SK-N-SH (cell line): ENCODE results near the gene GCN1. TPM values are rescaled to one million over a fixed set of nuclear protein-coding genes. Genes with fewer than 3 reads are reported as not detected.
"Not testable (repeated sequence)": the region's sequence is repeated elsewhere in the genome, so short reads cannot be mapped to it uniquely, and the experiment has no call there.

Experiments used
- CTCF ChIA-PET: fragments of 300-600, 350-600 bp; formaldehyde crosslinking; extraction: SDS; loops from one replicate; lab custom pipeline; 2021; lab: Yijun Ruan, JAX
- POLR2A ChIA-PET: fragments of 350-600 bp; sonication (Branson Sonifier 250); formaldehyde crosslinking; extraction: SDS; loops from one replicate; lab custom pipeline; 2020; ENCODE audit warnings: antibody characterized with exemption, inconsistent platforms; lab: Yijun Ruan, JAX
- DNase-seq: peaks from one replicate; pipeline ENCODE4 v3.0.0; 2012
- H2AFZ ChIP-seq: fragments of 200-600 bp; sonication (generic); 2 replicates; pipeline ENCODE4 v1.8.1; 2016; ENCODE audit warnings: antibody characterized with exemption, mild to moderate bottlenecking, low read depth
- H3F3A ChIP-seq: fragments of 200-600 bp; sonication (generic); replicated peaks from 2 replicates; pipeline ENCODE3; 2016; ENCODE audit warnings: antibody characterized with exemption, mild to moderate bottlenecking; ENCODE audit not compliant: insufficient read depth
- H3K27ac ChIP-seq, 2 experiments: fragments of 200-500 bp in 1 of 2; fragments of 200-600 bp in 1 of 2; sonication (Bioruptor generic) in 1 of 2; sonication (generic), shearing (Covaris generic) in 1 of 2; 2 replicates each; pipeline versions ENCODE4 v1.5.1 to v1.6.1; 2014 to 2016; ENCODE audit warnings: low read depth in 2 of 2, inconsistent platforms in 1 of 2, low read length in 1 of 2, mild to moderate bottlenecking in 1 of 2, mixed read lengths in 1 of 2
- H3K27me3 ChIP-seq: fragments of 200-600 bp; sonication (generic), shearing (Covaris generic); 2 replicates; pipeline ENCODE4 v1.6.1; 2016; ENCODE audit warnings: mixed run types; ENCODE audit not compliant: insufficient read depth
- H3K36me3 ChIP-seq, 2 experiments: fragments of 200-500 bp in 1 of 2; fragments of 200-600 bp in 1 of 2; sonication (Bioruptor generic) in 1 of 2; sonication (generic) in 1 of 2; replicated peaks in 1 of 2; 2 replicates each; pipeline versions ENCODE3 to v1.5.1; 2014 to 2016; ENCODE audit warnings: low read length in 1 of 2, mild to moderate bottlenecking in 1 of 2; ENCODE audit not compliant: insufficient read depth in 2 of 2, control insufficient read depth in 1 of 2
- H3K4me1 ChIP-seq, 2 experiments: fragments of 200-500 bp in 1 of 2; fragments of 200-600 bp in 1 of 2; sonication (Bioruptor generic) in 1 of 2; sonication (generic), shearing (Covaris generic) in 1 of 2; 2 replicates each; pipeline versions ENCODE4 v1.5.1 to v1.6.1; 2014 to 2016; ENCODE audit warnings: low read depth in 1 of 2, low read length in 1 of 2, mixed run types in 1 of 2; ENCODE audit not compliant: insufficient read depth in 2 of 2, control insufficient read depth in 1 of 2
- H3K4me2 ChIP-seq: fragments of 200-600 bp; sonication (generic), shearing (Covaris generic); 2 replicates; pipeline ENCODE4 v1.6.1; 2017; ENCODE audit warnings: mixed run types
- H3K4me3 ChIP-seq, 2 experiments: fragments of 200-500 bp in 1 of 2; fragments of 200-600 bp in 1 of 2; sonication (Bioruptor generic) in 1 of 2; sonication (generic), shearing (Covaris generic) in 1 of 2; 2 replicates each; pipeline versions ENCODE4 v1.5.1 to v1.8.1; 2014 to 2016; ENCODE audit warnings: low read depth in 2 of 2, inconsistent platforms in 1 of 2, low read length in 1 of 2, mild to moderate bottlenecking in 1 of 2, mixed read lengths in 1 of 2, moderate library complexity in 1 of 2
- H3K79me2 ChIP-seq: fragments of 200-600 bp; sonication (generic); 2 replicates; pipeline ENCODE4 v1.8.1; 2017; ENCODE audit warnings: mild to moderate bottlenecking; ENCODE audit not compliant: insufficient read depth
- H3K9ac ChIP-seq: fragments of 200-600 bp; sonication (generic); 2 replicates; pipeline ENCODE4 v1.6.1; 2017; ENCODE audit warnings: mixed run types
- H3K9me2 ChIP-seq: fragments of 200-600 bp; sonication (generic); 2 replicates; pipeline ENCODE4 v1.6.1; 2017; ENCODE audit warnings: mixed run types
- H3K9me3 ChIP-seq: fragments of 200-600 bp; sonication (generic); 2 replicates; pipeline ENCODE4 v1.6.1; 2017; ENCODE audit warnings: mixed run types, mild to moderate bottlenecking, moderate library complexity
- H4K20me1 ChIP-seq: fragments of 200-600 bp; sonication (generic); 2 replicates; pipeline ENCODE4 v1.6.1; 2017; ENCODE audit warnings: mild to moderate bottlenecking, mixed run types; ENCODE audit not compliant: insufficient read depth
- CHD2 ChIP-seq: fragments of 150-350 bp; IDR thresholded peaks from 2 replicates; pipeline ENCODE4 v1.6.1; 2018; ENCODE audit warnings: low read length; ENCODE audit not compliant: partially characterized antibody
- ELF1 ChIP-seq: IDR thresholded peaks from 2 replicates; pipeline ENCODE4 v1.4.0; 2012
- EZH2phosphoT487 ChIP-seq: fragments of 200-600 bp; sonication (generic); IDR thresholded peaks from 2 replicates; pipeline ENCODE4 v1.6.1; 2017; ENCODE audit warnings: low read depth, mixed run types, mild to moderate bottlenecking, antibody characterized with exemption, moderate library complexity, borderline replicate concordance
- FOXM1 ChIP-seq: IDR thresholded peaks from 2 replicates; pipeline ENCODE4 v1.4.0; 2012; ENCODE audit warnings: low read depth, mild to moderate bottlenecking
- GABPA ChIP-seq: IDR thresholded peaks from 2 replicates; pipeline ENCODE4 v1.4.0; 2012; ENCODE audit warnings: low read depth, mild to moderate bottlenecking
- JUND ChIP-seq: IDR thresholded peaks from 2 replicates; pipeline ENCODE4 v1.4.0; 2012
- NFIC ChIP-seq: IDR thresholded peaks from 2 replicates; pipeline ENCODE4 v1.4.0; 2012; ENCODE audit warnings: borderline replicate concordance
- POLR2AphosphoS5 ChIP-seq: IDR thresholded peaks from 2 replicates; pipeline ENCODE4 v1.6.1; 2012; ENCODE audit warnings: low read depth, low read length
- RXRA ChIP-seq: IDR thresholded peaks from 2 replicates; pipeline ENCODE4 v1.4.0; 2012; ENCODE audit warnings: low read depth, mild to moderate bottlenecking, borderline replicate concordance
- TCF12 ChIP-seq: IDR thresholded peaks from 2 replicates; pipeline ENCODE4 v1.4.0; 2012
- TEAD4 ChIP-seq: IDR thresholded peaks from 2 replicates; pipeline ENCODE4 v1.4.0; 2012; ENCODE audit warnings: mild to moderate bottlenecking, borderline replicate concordance; ENCODE audit not compliant: insufficient read depth
- USF1 ChIP-seq: IDR thresholded peaks from 2 replicates; pipeline ENCODE4 v1.4.0; 2012; ENCODE audit warnings: low read depth, borderline replicate concordance
- USF2 ChIP-seq: fragments of 150-350 bp; IDR thresholded peaks from 2 replicates; pipeline ENCODE4 v1.6.1; 2017; ENCODE audit warnings: antibody characterized with exemption, low read length, low read depth, borderline replicate concordance
- YY1 ChIP-seq: IDR thresholded peaks from 2 replicates; pipeline ENCODE4 v1.4.0; 2012; ENCODE audit warnings: low read depth, mild to moderate bottlenecking
- ZBTB33 ChIP-seq: IDR thresholded peaks from 2 replicates; pipeline ENCODE4 v1.4.0; 2012; ENCODE audit warnings: low read depth, borderline replicate concordance
- WGBS: methylation state at CpG from one replicate; pipeline ENCODE4 v1.1.6; 2017; ENCODE audit warnings: low lambda C conversion rate; 5-methylcytosine and 5-hydroxymethylcytosine counted together
- polyA plus RNA-seq, 3 experiments: library from polyadenylated mRNA; depleted of rRNA; stranded (reverse); fragments of >200 nt; gene quantifications; 2 replicates each; pipeline ENCODE4 v1.2.3, GENCODE V29; 2012

Gene GCN1
- polyA plus RNA-seq, 1 of the 3 experiments (the other 2 are of a cell fraction): 54.4 TPM

- H3K9me3 ChIP-seq, H2AFZ ChIP-seq, H3K4me3 ChIP-seq, H4K20me1 ChIP-seq, H3K9ac ChIP-seq, DNase-seq, H3K27ac ChIP-seq, H3K27me3 ChIP-seq, H3K4me1 ChIP-seq, H3K9me2 ChIP-seq, H3K4me2 ChIP-seq: not testable (repeated sequence)
- 96% methylated on average over 5 of the region's 5 CpGs for WGBS
- H3F3A ChIP-seq: peaks cover 48% of the 10 kb centered on the region
- peaks cover 11% of the 10 kb centered on the region; the same call in 1 of the 2 replicates for H3K79me2 ChIP-seq
- H3K36me3 ChIP-seq: peaks cover 19 to 25% of the 10 kb centered on the region in 2 experiments
- POLR2A ChIA-PET: interaction anchor here (0.6 to 1.2 kb wide), 2 partner anchors 41 to 85 kb away, joined by 3 to 4 read pairs; partner anchors contain the start of gene RNU4-2
- CTCF ChIA-PET: interaction anchor here (1.3 to 14.6 kb wide), 2 partner anchors 19 to 58 kb away, joined by 3 to 116 read pairs; partner anchors contain the start of gene PXN
These were observed 12.3 kb upstream of the GCN1 start for GRCh38 chr12:120206781-120207180.

GRCh38 chr12:120206228-120206627, 11.7 kb upstream of the GCN1 start:
- no peaks in the 10 kb centered on the region for H3K9me2 ChIP-seq
- H3K79me2 ChIP-seq: peaks cover 11% of the 10 kb centered on the region; the same call in 1 of the 2 replicates
- no peak for DNase-seq
- no peaks in the 10 kb centered on the region for H3K9me3 ChIP-seq
- ChIA-PET POLR2A (interaction anchor here (0.6 to 1.2 kb wide), 2 partner anchors 41 to 85 kb away, joined by 3 to 4 read pairs; partner anchors contain the start of gene RNU4-2), CTCF (interaction anchor here (1.3 to 14.6 kb wide), 2 partner anchors 20 to 59 kb away, joined by 3 to 116 read pairs; partner anchors contain the start of gene PXN)
- H3K27me3 ChIP-seq: no peaks in the 10 kb centered on the region
- TF ChIP-seq ELF1 (no peak), GABPA (no peak), JUND (no peak), EZH2phosphoT487 (no peak), POLR2AphosphoS5 (no peak; the same call in 1 of the 2 replicates), YY1 (no peak), ZBTB33 (no peak), RXRA (no peak), TCF12 (no peak)
- H4K20me1 ChIP-seq: no peaks in the 10 kb centered on the region
- no peak overlapping the region for H3K9ac ChIP-seq
- peaks cover 15 to 19% of the 10 kb centered on the region in 2 experiments for H3K36me3 ChIP-seq
- H3K27ac ChIP-seq: no peak overlapping the region
- H3F3A ChIP-seq: peaks cover 48% of the 10 kb centered on the region
- H2AFZ ChIP-seq: no peak overlapping the region
- no peak overlapping the region for H3K4me3 ChIP-seq
- H3K4me1 ChIP-seq: no peaks in the 10 kb centered on the region
- H3K4me2 ChIP-seq: no peak overlapping the region
- WGBS: 93% methylated on average over 9 of the region's 10 CpGs

- CTCF ChIA-PET: interaction anchor here (5.6 to 14.6 kb wide), 2 partner anchors 22 to 61 kb away, joined by 33 to 116 read pairs; partner anchors contain the start of gene PXN
- POLR2A ChIA-PET: interaction anchor here (1.4 kb wide), 1 partner anchor 87 kb away, joined by 3 read pairs; no protein-coding TSS in a partner anchor
- H3F3A ChIP-seq: peaks cover 46% of the 10 kb centered on the region
- peaks cover 29% of the 10 kb centered on the region for H3K79me2 ChIP-seq
- no peak overlapping the region for H3K4me3 ChIP-seq
- H3K9me3 ChIP-seq: no peaks in the 10 kb centered on the region
- no peaks in the 10 kb centered on the region for H3K9me2 ChIP-seq
- no peak overlapping the region for H2AFZ ChIP-seq
- no peak overlapping the region for H3K4me2 ChIP-seq
- H3K27me3 ChIP-seq: no peaks in the 10 kb centered on the region
- no peak for DNase-seq
- no peak overlapping the region for H3K27ac ChIP-seq
- H3K9ac ChIP-seq: no peak overlapping the region
- peaks cover 14 to 15% of the 10 kb centered on the region in 2 experiments for H3K36me3 ChIP-seq
- H3K4me1 ChIP-seq: peaks cover 5 to 9% of the 10 kb centered on the region in 2 experiments; a peak in 3 of 4 replicates
- H4K20me1 ChIP-seq: peaks cover 16% of the 10 kb centered on the region
- WGBS: over 99% methylated on average over 7 of the region's 7 CpGs
- no peak for TF ChIP-seq USF1
- TF ChIP-seq NFIC: no peak
- TF ChIP-seq CHD2: no peak
- no peak for TF ChIP-seq GABPA
- TF ChIP-seq USF2: no peak
- TF ChIP-seq JUND: no peak
- no peak for TF ChIP-seq TEAD4
- TF ChIP-seq FOXM1: no peak
- TF ChIP-seq ZBTB33: no peak
These were observed 9.7 kb upstream of the GCN1 start for GRCh38 chr12:120204171-120204570.
